ACC112 (cell line): ENCODE data around the gene MAGI1.

Experiments
- H2AFZ ChIP-seq: fragments of 200-600 bp; sonication (generic); one replicate; pipeline ENCODE4 v1.6.0; 2017; ENCODE audit warnings: antibody characterized with exemption, low read length; ENCODE audit not compliant: unreplicated experiment
- H3K27ac ChIP-seq: fragments of 200-600 bp; sonication (generic); 2 replicates; pipeline ENCODE4 v1.5.1; 2014; ENCODE audit warnings: low read depth, mild to moderate bottlenecking, antibody characterized with exemption, low read length, moderate library complexity
- H3K27me3 ChIP-seq: fragments of 200-600 bp; sonication (generic); 2 replicates; pipeline ENCODE4 v1.6.1; 2014; ENCODE audit warnings: mild to moderate bottlenecking, antibody characterized with exemption, low read length, moderate library complexity, mixed read lengths; ENCODE audit not compliant: insufficient read depth
- H3K36me3 ChIP-seq: fragments of 200-600 bp; sonication (generic); 2 replicates; pipeline ENCODE4 v1.6.1; 2016; ENCODE audit warnings: mild to moderate bottlenecking, antibody characterized with exemption, low read length, moderate library complexity, mixed read lengths; ENCODE audit not compliant: insufficient read depth
- H3K4me1 ChIP-seq: fragments of 200-600 bp; sonication (generic); one replicate; pipeline ENCODE4 v1.6.1; 2016; ENCODE audit warnings: low read length, mixed read lengths; ENCODE audit not compliant: insufficient read depth, unreplicated experiment, control insufficient read depth
- H3K4me3 ChIP-seq: fragments of 200-600 bp; sonication (generic); 2 replicates; pipeline ENCODE4 v1.5.1; 2014; ENCODE audit warnings: mild to moderate bottlenecking, low read depth, low read length
- H3K79me2 ChIP-seq: fragments of 200-600 bp; sonication (generic); one replicate; pipeline ENCODE4 v1.6.0; 2016; ENCODE audit warnings: low read length; ENCODE audit not compliant: control insufficient read depth, unreplicated experiment, insufficient read depth

MAGI1 gene

DNA sequence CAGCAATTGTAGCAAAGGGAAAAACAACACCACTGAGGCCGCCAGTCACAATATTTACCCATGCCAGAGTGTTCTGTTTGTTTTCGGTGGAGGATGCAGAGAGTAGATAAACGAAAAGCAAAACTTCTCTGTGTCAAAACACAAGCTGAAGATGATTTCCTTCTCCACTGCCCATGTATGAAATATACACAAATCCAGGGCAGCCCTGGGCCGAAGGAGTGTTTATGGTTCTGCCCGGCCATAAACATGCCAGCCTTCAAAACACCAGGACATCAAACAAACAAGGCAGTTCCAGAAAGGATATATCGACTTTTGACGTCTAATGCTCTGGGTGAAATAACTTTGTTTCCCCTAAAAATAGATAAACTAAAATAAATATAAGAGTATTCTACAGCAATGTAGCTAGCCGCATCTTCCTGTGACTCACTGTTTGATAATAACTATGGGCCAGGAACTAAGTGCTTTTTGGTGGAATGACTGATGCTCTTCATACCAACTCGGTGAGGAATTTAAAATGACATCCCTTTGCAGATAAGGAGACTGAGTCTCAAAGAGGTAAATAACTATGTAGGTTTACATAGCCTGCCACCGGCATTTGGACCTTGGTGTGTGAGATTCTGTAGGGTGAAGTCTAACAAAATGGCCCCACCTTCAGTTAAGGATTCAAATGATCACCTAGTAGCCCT lies 82.8 kb downstream of the MAGI1 start:
- peaks cover 62% of the 10 kb centered on the region for H3K4me1 ChIP-seq
- peaks cover 5% of the 10 kb centered on the region for H3K79me2 ChIP-seq
- H2AFZ ChIP-seq, result peak overlapping the region; percentile 34
- peak overlapping the region; percentile 62 for H3K4me3 ChIP-seq
- no peaks in the 10 kb centered on the region for H3K27me3 ChIP-seq
- peak overlapping the region; percentile 87 for H3K27ac ChIP-seq
- no peaks in the 10 kb centered on the region for H3K36me3 ChIP-seq

DNA sequence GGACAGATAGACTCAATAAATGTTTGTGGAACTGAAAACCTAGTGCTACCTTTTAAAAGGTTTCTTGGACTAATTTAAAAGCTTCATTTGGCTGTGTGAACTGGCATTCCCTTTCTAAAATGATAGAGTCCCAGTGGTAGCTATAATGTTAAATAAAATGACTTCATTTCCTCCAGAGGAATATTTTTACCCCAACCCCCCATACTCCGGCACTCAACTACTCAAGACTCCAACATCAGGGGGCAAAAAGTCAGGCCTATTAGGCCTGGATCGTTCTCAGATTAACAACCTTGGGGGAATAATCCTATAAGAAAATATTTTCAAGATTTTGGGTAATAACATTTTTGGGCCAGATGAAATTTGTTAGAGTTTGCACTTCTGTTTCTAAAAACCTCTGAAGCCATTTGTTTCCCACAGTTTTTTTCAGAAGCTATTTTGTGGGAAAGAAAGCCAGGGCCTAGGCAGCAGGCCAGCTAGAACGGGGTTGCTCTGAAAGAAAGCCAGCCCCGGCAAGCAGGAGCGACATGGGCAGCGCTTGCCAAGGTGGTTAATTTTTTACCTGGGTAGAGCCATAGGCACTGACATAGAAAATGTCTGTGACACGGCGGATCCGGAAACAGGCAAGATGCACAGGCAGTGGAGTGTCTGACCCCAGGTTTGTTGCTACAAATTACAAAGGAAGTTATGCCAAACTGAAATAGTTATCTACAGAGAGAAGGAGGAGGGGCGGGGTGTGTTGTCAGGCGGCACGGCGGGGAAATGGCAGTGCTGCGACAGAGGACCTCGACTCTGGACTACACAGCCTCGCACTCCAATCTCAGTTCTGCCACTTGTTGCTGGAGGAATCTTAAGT lies 84.6 kb downstream of the MAGI1 start:
- Histone ChIP-seq H3K27ac (0 out of 2 replicates have a peak overlapping the region, but pooled peaks have one; percentile 4), H3K4me3 (no peak overlapping the region), H3K27me3 (no peaks in the 10 kb centered on the region), H2AFZ (no peak overlapping the region), H3K79me2 (peaks cover 8% of the 10 kb centered on the region), H3K36me3 (no peaks in the 10 kb centered on the region), H3K4me1 (peaks cover 69% of the 10 kb centered on the region)

DNA sequence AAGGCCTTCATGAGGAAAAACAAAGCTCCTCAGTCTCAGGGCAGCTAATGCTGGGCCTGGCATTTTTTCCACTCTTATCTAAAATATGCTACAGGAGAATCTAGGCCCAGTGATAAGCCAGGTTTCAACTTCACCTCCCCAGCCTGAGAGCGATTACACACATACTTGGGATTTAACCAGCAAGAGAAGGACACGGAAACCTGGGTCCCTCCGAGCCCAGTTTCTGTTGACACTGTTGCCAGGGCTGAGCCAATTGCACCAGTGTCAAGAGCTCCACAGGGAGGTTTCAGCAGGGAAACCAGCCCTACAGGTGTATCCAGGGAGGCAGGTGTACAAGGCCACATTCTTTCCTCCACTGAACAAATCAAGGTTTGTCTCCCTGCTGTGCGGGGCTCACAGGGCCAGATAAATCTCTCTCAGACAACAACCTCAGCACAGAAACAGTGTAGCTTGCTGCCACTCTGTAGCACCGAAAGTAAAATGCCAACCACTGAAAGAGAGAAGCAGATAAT lies 85.4 kb downstream of the MAGI1 start:
- Histone ChIP-seq H3K27me3 (no peaks in the 10 kb centered on the region), H3K79me2 (peaks cover 8% of the 10 kb centered on the region), H3K4me1 (peaks cover 74% of the 10 kb centered on the region), H2AFZ (no peak overlapping the region), H3K27ac (0 out of 2 replicates have a peak overlapping the region, but pooled peaks have one; percentile 4), H3K4me3 (no peak overlapping the region), H3K36me3 (no peaks in the 10 kb centered on the region)

DNA sequence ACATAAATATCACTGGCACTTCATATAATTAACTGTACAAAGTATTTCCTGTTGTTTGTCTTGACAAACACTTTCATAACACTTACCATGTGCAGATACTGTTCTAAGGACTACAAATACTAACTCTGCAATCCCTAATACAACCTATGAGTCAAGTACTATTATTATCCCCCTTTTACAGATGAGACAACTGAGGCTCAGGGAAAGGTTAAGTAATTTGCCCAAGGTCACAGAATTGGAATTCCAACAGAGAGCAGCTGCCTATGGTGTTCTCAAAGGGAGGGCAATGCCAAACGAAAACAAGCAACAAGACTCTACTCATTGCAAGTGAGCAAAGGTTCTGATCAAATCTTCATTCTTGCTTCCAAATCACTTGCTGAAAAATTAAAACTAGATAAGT lies 85.9 kb downstream of the MAGI1 start:
- Histone ChIP-seq H2AFZ (no peak overlapping the region), H3K36me3 (no peaks in the 10 kb centered on the region), H3K4me1 (peaks cover 74% of the 10 kb centered on the region), H3K79me2 (peaks cover 8% of the 10 kb centered on the region), H3K27ac (no peak overlapping the region), H3K4me3 (no peak overlapping the region), H3K27me3 (no peaks in the 10 kb centered on the region)

DNA sequence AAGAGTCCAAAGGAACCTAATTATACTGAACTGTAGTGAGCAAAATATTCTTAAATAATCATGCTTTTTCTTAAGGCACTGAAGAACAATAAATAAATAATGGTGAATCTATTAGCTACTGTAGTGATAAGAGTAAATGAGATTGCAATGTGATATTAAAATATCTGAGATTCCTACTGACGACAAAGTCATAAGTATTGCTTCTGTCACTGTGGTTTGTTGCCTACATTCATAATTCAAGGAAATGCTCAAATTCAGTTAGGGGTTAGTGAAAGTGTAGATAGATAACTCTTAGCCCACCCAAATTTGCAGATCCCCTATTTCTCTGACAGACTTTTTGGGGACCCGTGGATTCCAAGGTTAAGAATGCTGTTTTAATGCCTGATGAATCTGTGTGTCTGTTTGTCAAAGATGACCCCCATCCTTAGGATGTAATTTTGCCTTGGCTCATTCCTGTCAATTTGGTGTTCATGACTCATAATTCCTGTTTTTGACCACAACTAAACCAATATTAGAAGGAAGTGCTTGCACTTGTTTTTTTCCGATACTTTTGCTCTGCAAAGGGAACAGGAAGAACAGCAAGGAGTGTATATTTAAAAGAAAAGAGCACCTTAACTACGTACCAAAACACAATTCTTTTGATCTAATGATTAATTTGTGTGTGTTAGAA lies 86.7 kb downstream of the MAGI1 start:
- Histone ChIP-seq H3K27ac (peak overlapping the region; percentile 57), H3K27me3 (no peaks in the 10 kb centered on the region), H3K4me3 (peak overlapping the region; percentile 35; the same call in 1 of the 2 replicates), H3K4me1 (peaks cover 80% of the 10 kb centered on the region), H2AFZ (peak overlapping the region; percentile 35), H3K36me3 (no peaks in the 10 kb centered on the region), H3K79me2 (peaks cover 8% of the 10 kb centered on the region)

DNA sequence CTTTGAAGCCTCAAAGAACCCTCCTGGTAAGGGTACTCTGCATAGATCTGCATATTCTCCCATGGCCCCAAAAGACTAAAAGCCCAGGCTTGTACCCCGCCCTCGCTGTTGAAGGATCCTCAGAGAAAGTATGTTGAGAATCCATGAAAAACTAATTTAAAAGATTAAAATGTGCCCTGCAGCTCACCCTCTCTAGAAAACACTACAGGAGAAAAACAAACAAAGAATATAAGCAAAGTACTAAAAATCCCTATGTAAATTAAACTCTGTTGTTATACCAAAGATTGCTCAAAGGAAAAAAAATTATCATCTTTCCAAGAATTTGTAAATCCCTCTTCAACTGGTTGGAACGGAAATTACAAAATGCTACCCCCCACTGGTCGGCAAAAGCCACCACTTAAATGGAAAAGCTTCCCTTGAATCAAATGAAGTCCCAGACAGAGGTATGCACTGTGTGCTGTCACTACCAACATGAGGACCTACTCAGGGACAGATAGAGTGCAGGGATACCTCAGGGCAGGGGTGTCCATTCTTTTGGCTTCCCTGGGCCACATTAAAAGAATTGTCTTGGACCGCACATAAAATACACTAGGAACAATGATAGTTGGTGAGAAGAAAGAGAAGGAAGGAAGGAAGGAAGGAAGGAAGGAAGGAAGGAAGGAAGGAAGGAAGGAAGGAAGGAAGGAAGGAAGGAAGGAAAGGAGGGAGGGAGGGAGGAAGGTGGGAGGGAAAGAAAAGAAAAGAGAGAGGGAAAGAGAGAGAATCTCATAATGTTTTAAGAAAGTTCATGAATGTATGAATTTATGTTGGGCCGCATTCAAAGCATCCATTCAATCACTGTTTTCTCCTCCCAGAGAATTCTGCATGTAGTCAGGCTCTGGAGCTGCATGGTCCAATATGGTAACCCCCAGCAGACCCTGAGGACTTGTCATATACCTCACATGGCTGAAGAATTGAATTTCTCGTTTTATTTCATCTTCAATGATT lies 88.1 kb downstream of the MAGI1 start:
- Histone ChIP-seq H3K27ac (no peak overlapping the region), H2AFZ (no peak overlapping the region), H3K4me3 (no peak overlapping the region), H3K4me1 (peaks cover 81% of the 10 kb centered on the region), H3K36me3 (no peaks in the 10 kb centered on the region), H3K27me3 (no peaks in the 10 kb centered on the region), H3K79me2 (peaks cover 13% of the 10 kb centered on the region)

DNA sequence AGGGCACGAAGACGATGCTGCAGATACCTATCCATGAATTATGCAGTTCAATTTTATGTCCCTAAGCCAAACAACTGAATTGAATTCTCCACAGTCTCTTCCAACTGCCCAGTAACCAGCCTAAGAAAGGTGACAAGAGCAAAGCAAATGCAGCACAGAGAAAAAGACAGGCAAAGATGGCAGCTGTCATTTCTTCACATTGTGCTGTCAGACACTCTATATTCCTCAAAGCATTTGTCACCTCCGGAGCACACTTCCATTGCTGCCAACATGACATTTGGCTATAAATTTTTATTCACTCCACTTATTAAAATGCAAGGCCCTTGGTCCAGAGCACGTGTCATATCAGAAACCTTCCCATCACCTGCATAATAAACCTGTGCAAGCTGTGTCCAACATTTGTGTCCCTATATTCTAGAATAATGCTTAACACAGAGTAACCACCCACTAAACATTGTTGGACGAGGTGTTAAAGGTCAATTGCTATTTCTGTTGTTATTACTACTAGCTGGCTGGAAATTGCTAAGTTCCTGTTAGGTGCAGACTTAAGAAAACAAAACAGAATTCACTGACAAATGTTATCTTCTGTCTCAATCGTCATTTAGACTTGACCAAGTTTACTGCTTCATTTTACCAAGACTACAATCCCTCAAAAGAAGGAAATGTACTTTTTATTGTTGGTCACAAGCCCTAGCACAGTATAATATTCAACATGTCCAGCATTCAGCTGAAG lies 89.7 kb downstream of the MAGI1 start:
- H3K36me3 ChIP-seq, result no peaks in the 10 kb centered on the region
- no peak overlapping the region for H3K4me3 ChIP-seq
- H2AFZ ChIP-seq, result peak overlapping the region; percentile 20
- no peaks in the 10 kb centered on the region for H3K27me3 ChIP-seq
- peaks cover 76% of the 10 kb centered on the region for H3K4me1 ChIP-seq
- no peak overlapping the region for H3K27ac ChIP-seq
- peaks cover 8% of the 10 kb centered on the region for H3K79me2 ChIP-seq

DNA sequence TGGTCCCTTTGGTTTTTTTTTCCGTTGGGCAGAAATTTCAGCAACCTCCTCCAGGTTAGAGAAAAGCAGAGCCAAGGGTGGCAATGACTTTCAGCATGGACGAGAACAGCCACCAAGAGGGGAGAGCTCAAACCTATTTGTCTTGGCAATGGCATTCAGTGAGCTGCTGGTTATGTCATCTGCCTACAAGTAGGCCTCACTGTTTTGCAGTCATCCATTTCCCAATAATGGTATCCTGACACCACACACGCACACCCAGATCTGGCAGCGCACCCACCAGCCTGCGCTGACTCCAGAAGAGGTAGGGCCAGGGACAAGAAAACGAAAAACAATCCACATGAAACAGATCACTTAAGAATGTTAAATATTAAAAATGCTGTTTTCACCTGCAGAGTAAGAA lies 92.3 kb downstream of the MAGI1 start:
- peak overlapping the region; percentile 41 for H2AFZ ChIP-seq
- peaks cover 53% of the 10 kb centered on the region for H3K4me1 ChIP-seq
- no peaks in the 10 kb centered on the region for H3K36me3 ChIP-seq
- H3K27me3 ChIP-seq, result no peaks in the 10 kb centered on the region
- peak overlapping the region; percentile 91 for H3K27ac ChIP-seq
- peak overlapping the region; percentile 56; the same call in 1 of the 2 replicates for H3K4me3 ChIP-seq
- H3K79me2 ChIP-seq, result peaks cover 8% of the 10 kb centered on the region

DNA sequence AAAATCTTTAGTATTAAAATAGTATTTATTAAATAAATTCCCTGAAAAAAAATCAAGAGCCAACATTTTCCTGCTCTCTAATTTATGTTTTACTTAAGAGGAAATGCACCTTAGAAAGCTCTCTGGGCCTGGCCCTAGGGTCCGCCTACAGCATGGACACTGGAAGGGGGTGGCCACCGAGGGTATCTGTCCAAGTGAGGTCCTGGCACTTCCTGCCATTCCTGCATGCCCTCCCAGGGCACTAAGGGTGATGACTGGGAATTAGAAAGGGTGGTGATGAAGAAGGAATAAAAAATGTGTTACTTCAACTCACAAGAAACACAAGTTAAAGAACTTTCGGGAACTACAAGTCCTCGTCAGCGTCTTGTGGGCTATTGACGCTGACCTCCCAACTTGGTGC lies 92.8 kb downstream of the MAGI1 start:
- peaks cover 48% of the 10 kb centered on the region for H3K4me1 ChIP-seq
- H3K27me3 ChIP-seq, result no peaks in the 10 kb centered on the region
- no peaks in the 10 kb centered on the region for H3K36me3 ChIP-seq
- peak overlapping the region; percentile 56; the same call in 1 of the 2 replicates for H3K4me3 ChIP-seq
- H3K79me2 ChIP-seq, result peaks cover 8% of the 10 kb centered on the region
- peak overlapping the region; percentile 91 for H3K27ac ChIP-seq
- H2AFZ ChIP-seq, result peak overlapping the region; percentile 41
